HCT116 (cell line): ENCODE data around the gene GPR37. TPM values are rescaled to one million over a fixed set of nuclear protein-coding genes. Genes with fewer than 3 reads are reported as not detected.
A peak's percentile ranks its signal among the peaks of the same experiment; 100 is the strongest.

Experiments used
- ATAC-seq: fragments of 200-7000 bp; cut with Tn5 transposase; 2 replicates; pipeline ENCODE4 v1.9.1; 2020; ENCODE audit warnings: mild to moderate bottlenecking, moderate library complexity
- BruUV-seq: library from RNA; stranded (reverse); fragments of 400-500 nt; replicated peaks from 2 replicates; lab custom pipeline; 2021; lab: Mats Ljungman, UMichigan
- CTCF ChIA-PET: fragments of 300-600 bp; sonication (Branson Sonifier 250); formaldehyde crosslinking; loops from one replicate; lab custom pipeline; 2021; ENCODE audit warnings: antibody characterized with exemption; lab: Charles Lee
- POLR2A ChIA-PET: fragments of 300-600, 350-600 bp; sonication (Branson Sonifier 250); formaldehyde crosslinking; loops from one replicate; lab custom pipeline; 2021; ENCODE audit warnings: antibody characterized with exemption; lab: Charles Lee
- RAD21 ChIA-PET, 2 experiments: fragments of 300-600 bp; sonication (Branson Sonifier 250); formaldehyde crosslinking; loops; one replicate each; lab custom pipeline; 2023; ENCODE audit warnings: low total read pairs in 2 of 2; ENCODE audit not compliant: uncharacterized antibody in 2 of 2, unreplicated experiment in 2 of 2, low non-redundant PET in 1 of 2; lab: Charles Lee
- DNase-seq: peaks from one replicate; pipeline ENCODE4 v3.0.0-alpha.2; 2010; ENCODE audit warnings: low read depth, low spot score
- H2AFZ ChIP-seq: fragments of 200-600 bp; shearing (Covaris generic), sonication (generic); 2 replicates; pipeline ENCODE4 v1.6.1; 2017; ENCODE audit warnings: low read depth, mixed run types, mixed read lengths, antibody characterized with exemption, low read length; ENCODE audit not compliant: poor library complexity, severe bottlenecking
- H3K27ac ChIP-seq: 2 replicates; pipeline ENCODE4 v1.5.1; 2012; ENCODE audit warnings: low read depth, low read length
- H3K27me3 ChIP-seq: fragments of 200-600 bp; sonication (generic); 2 replicates; pipeline ENCODE4 v1.6.1; 2016; ENCODE audit warnings: mixed run types, low read length, mixed read lengths; ENCODE audit not compliant: insufficient read depth
- H3K36me3 ChIP-seq, 2 experiments: fragments of 200-500 bp in 1 of 2; fragments of 200-600 bp in 1 of 2; sonication (Bioruptor generic) in 1 of 2; sonication (generic) in 1 of 2; 2 replicates each; pipeline versions ENCODE4 v1.5.1 to v1.6.1; 2014 to 2016; ENCODE audit warnings: low read length in 2 of 2, inconsistent platforms in 1 of 2, mixed read lengths in 1 of 2, mixed run types in 1 of 2; ENCODE audit not compliant: insufficient read depth in 2 of 2, control insufficient read depth in 1 of 2
- H3K4me1 ChIP-seq, 2 experiments: fragments of 200-600 bp in 1 of 2; sonication (generic) in 1 of 2; 2 replicates each; pipeline versions ENCODE4 v1.5.1 to v1.6.1; 2012 to 2017; ENCODE audit warnings: low read length in 2 of 2, inconsistent platforms in 1 of 2, mild to moderate bottlenecking in 1 of 2, mixed read lengths in 1 of 2, mixed run types in 1 of 2, moderate library complexity in 1 of 2; ENCODE audit not compliant: insufficient read depth in 2 of 2, control insufficient read depth in 1 of 2
- H3K4me2 ChIP-seq: fragments of 200-600 bp; sonication (generic); 2 replicates; pipeline ENCODE4 v1.6.1; 2017; ENCODE audit warnings: mixed run types, low read length, mixed read lengths
- H3K4me3 ChIP-seq, 2 experiments: fragments of 200-600 bp in 1 of 2; sonication (generic) in 1 of 2; replicated peaks in 1 of 2; 2 replicates each; pipeline ENCODE4 v1.5.1; 2011 to 2016; ENCODE audit warnings: low read length in 2 of 2, control low read depth in 1 of 2, low read depth in 1 of 2, mild to moderate bottlenecking in 1 of 2, mixed read lengths in 1 of 2, mixed run types in 1 of 2
- H3K79me2 ChIP-seq: fragments of 200-600 bp; sonication (generic); 2 replicates; pipeline ENCODE4 v1.6.1; 2017; ENCODE audit warnings: mild to moderate bottlenecking, mixed run types, low read length, moderate library complexity, mixed read lengths; ENCODE audit not compliant: insufficient read depth
- H3K9ac ChIP-seq: fragments of 200-600 bp; sonication (generic); 2 replicates; pipeline ENCODE4 v1.6.1; 2016; ENCODE audit warnings: low read length, mixed read lengths
- H3K9me2 ChIP-seq: fragments of 200-600 bp; sonication (generic), shearing (Covaris generic); 2 replicates; pipeline ENCODE4 v1.6.1; 2017; ENCODE audit warnings: mixed run types, mild to moderate bottlenecking, moderate library complexity; ENCODE audit not compliant: insufficient read depth
- H3K9me3 ChIP-seq, 2 experiments: fragments of 200-500 bp in 1 of 2; fragments of 200-600 bp in 1 of 2; sonication (Bioruptor generic) in 1 of 2; sonication (generic) in 1 of 2; 2 replicates each; pipeline ENCODE4 v1.6.1; 2014 to 2017; ENCODE audit warnings: low read length in 2 of 2, mixed read lengths in 2 of 2, inconsistent platforms in 1 of 2, low read depth in 1 of 2, mild to moderate bottlenecking in 1 of 2, mixed run types in 1 of 2, moderate library complexity in 1 of 2; ENCODE audit not compliant: control insufficient read depth in 1 of 2, insufficient read depth in 1 of 2
- H4K20me1 ChIP-seq: fragments of 200-600 bp; sonication (generic), shearing (Covaris generic); 2 replicates; pipeline ENCODE4 v1.6.1; 2017; ENCODE audit warnings: mixed run types, mild to moderate bottlenecking, moderate library complexity; ENCODE audit not compliant: insufficient read depth
- ATF3 ChIP-seq: IDR thresholded peaks from 2 replicates; pipeline ENCODE4 v1.6.1; 2012
- CEBPB ChIP-seq: IDR thresholded peaks from 2 replicates; pipeline ENCODE4 v1.6.1; 2012; ENCODE audit warnings: low read depth
- EZH2 ChIP-seq: fragments of 200-600 bp; sonication (generic); IDR thresholded peaks from 2 replicates; pipeline ENCODE4 v1.6.1; 2017; ENCODE audit warnings: antibody characterized with exemption, mixed run types
- EZH2phosphoT487 ChIP-seq: fragments of 200-600 bp; IDR thresholded peaks from 2 replicates; pipeline ENCODE4 v1.6.1; 2018; ENCODE audit warnings: antibody characterized with exemption, borderline replicate concordance
- FOSL1 ChIP-seq: IDR thresholded peaks from 2 replicates; pipeline ENCODE4 v1.6.1; 2012; ENCODE audit warnings: low read depth
- MAX ChIP-seq: IDR thresholded peaks from 2 replicates; pipeline ENCODE4 v1.6.1; 2012
- RAD21 ChIP-seq: IDR thresholded peaks from 2 replicates; pipeline ENCODE4 v1.6.1; 2012; ENCODE audit warnings: low read depth, mild to moderate bottlenecking
- REST ChIP-seq: IDR thresholded peaks from 2 replicates; pipeline ENCODE4 v1.6.1; 2012; ENCODE audit warnings: low read depth
- intact Hi-C: fragments of 100-400 bp; cut with micrococcal nuclease; formaldehyde crosslinking; loops from 2 replicates; pipeline ENCODE4 v1.10.0; 2022
- total RNA-seq: library from RNA; stranded (reverse); gene quantifications from one replicate; pipeline ENCODE4 v1.2.1, GENCODE V29; 2021; ENCODE audit not compliant: unreplicated experiment

GPR37 gene
- total RNA-seq, 1 experiment from 2014 or later = 2.2 TPM

GRCh38 chr7:124792002-124792401 is 26.4 kb upstream of the GPR37 start:
- TF ChIP-seq RAD21 (no peak), CEBPB (no peak), MAX (no peak), ATF3 (no peak), REST (no peak), EZH2phosphoT487 (no peak), FOSL1 (no peak), EZH2 (no peak)
- TF ChIP-seq, all 23 proteins: peak for 0
- Histone ChIP-seq H3K4me2 (0 out of 2 replicates have a peak overlapping the region, but pooled peaks have one; percentile 13), H3K4me1 (peaks cover 5 to 9% of the 10 kb centered on the region in 2 experiments; a peak in 2 of 4 replicates), H3K9me3 (no peaks in the 10 kb centered on the region), H3K9me2 (no peaks in the 10 kb centered on the region), H4K20me1 (no peaks in the 10 kb centered on the region), H3K27ac (no peak overlapping the region), H3K27me3 (no peaks in the 10 kb centered on the region), H3K36me3 (no peaks in the 10 kb centered on the region), H3K79me2 (no peaks in the 10 kb centered on the region), H2AFZ (no peak overlapping the region), H3K9ac (no peak overlapping the region), H3K4me3 (no peak overlapping the region)
- intact Hi-C loops = no loop called here
- ChIA-PET POLR2A (no interaction called here), CTCF (no interaction called here), RAD21 (interaction anchor here in 1 of 2 experiments (0.6 kb wide), 1 partner anchor 15 kb away, joined by 5 read pairs; no protein-coding TSS in a partner anchor)
- DNase-seq (no peak), ATAC-seq (no peak)
- BruUV-seq = no TSS peak
